Calu3 (cell line): Measurements from ENCODE around the gene AK9. TPM values are rescaled to one million over a fixed set of nuclear protein-coding genes. Genes with fewer than 3 reads are reported as not detected.
A peak's percentile ranks its signal among the peaks of the same experiment; 100 is the strongest.

Experiments
- BruUV-seq: library from RNA; stranded (reverse); fragments of 400-500 nt; replicated peaks from 2 replicates; lab custom pipeline; 2021; lab: Mats Ljungman, UMichigan
- CTCF ChIA-PET: fragments of 300-600 bp; sonication (Branson Sonifier 250); formaldehyde crosslinking; loops from one replicate; lab custom pipeline; 2022; ENCODE audit warnings: antibody characterized with exemption; lab: Charles Lee
- DNase-seq: peaks from one replicate; pipeline ENCODE4 v3.0.0; 2022
- H3K27ac Mint-ChIP-seq: one replicate; pipeline ENCODE4 v1.8.0; 2022; ENCODE audit warnings: mixed read lengths; ENCODE audit not compliant: unreplicated experiment
- H3K27me3 Mint-ChIP-seq: one replicate; pipeline ENCODE4 v1.8.0; 2022; ENCODE audit warnings: mixed read lengths; ENCODE audit not compliant: unreplicated experiment
- H3K36me3 Mint-ChIP-seq: one replicate; pipeline ENCODE4 v1.8.0; 2022; ENCODE audit warnings: mild to moderate bottlenecking, moderate library complexity, mixed read lengths; ENCODE audit not compliant: insufficient read depth, unreplicated experiment
- H3K4me1 Mint-ChIP-seq: one replicate; pipeline ENCODE4 v1.8.0; 2022; ENCODE audit warnings: mild to moderate bottlenecking, low read depth, mixed read lengths; ENCODE audit not compliant: unreplicated experiment
- H3K4me3 Mint-ChIP-seq: one replicate; pipeline ENCODE4 v1.8.0; 2022; ENCODE audit warnings: mild to moderate bottlenecking, low read depth, moderate library complexity, mixed read lengths; ENCODE audit not compliant: unreplicated experiment
- H3K9me3 Mint-ChIP-seq: one replicate; pipeline ENCODE4 v1.8.0; 2022; ENCODE audit warnings: low read depth, mixed read lengths; ENCODE audit not compliant: unreplicated experiment
- intact Hi-C: fragments of 100-400 bp; cut with micrococcal nuclease; formaldehyde crosslinking; loops from one replicate; pipeline ENCODE4 v1.10.0; 2022; ENCODE audit not compliant: unreplicated experiment
- total RNA-seq: library from RNA; stranded (reverse); gene quantifications from 2 replicates; pipeline ENCODE4 v1.2.3, GENCODE V29; 2022
- TF ChIP-seq, protein P1 (sequence below): fragments of 200-600 bp; IDR thresholded peaks from one replicate; pipeline ENCODE4 v1.8.0; 2022; ENCODE audit warnings: antibody characterized with exemption; ENCODE audit not compliant: unreplicated experiment

Gene AK9
- total RNA-seq, 1 experiment from 2014 or later, result 7.6 TPM

- Mint-ChIP-seq H3K27ac (no peak overlapping the region), H3K4me1 (no peaks in the 10 kb centered on the region), H3K27me3 (no peaks in the 10 kb centered on the region), H3K9me3 (no peaks in the 10 kb centered on the region), H3K36me3 (peaks cover 10% of the 10 kb centered on the region), H3K4me3 (no peak overlapping the region)
- no TSS peak for BruUV-seq
- CTCF ChIA-PET, result no interaction called here
- DNase-seq, result no peak
- intact Hi-C loops, result no loop called here
- TF ChIP-seq, protein P1, sequence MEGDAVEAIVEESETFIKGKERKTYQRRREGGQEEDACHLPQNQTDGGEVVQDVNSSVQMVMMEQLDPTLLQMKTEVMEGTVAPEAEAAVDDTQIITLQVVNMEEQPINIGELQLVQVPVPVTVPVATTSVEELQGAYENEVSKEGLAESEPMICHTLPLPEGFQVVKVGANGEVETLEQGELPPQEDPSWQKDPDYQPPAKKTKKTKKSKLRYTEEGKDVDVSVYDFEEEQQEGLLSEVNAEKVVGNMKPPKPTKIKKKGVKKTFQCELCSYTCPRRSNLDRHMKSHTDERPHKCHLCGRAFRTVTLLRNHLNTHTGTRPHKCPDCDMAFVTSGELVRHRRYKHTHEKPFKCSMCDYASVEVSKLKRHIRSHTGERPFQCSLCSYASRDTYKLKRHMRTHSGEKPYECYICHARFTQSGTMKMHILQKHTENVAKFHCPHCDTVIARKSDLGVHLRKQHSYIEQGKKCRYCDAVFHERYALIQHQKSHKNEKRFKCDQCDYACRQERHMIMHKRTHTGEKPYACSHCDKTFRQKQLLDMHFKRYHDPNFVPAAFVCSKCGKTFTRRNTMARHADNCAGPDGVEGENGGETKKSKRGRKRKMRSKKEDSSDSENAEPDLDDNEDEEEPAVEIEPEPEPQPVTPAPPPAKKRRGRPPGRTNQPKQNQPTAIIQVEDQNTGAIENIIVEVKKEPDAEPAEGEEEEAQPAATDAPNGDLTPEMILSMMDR, result no peak
Observed at GRCh38 chr6:109696355-109696754, 5.4 kb upstream of the AK9 start.

GRCh38 chr6:109695468-109695867 lies 4.5 kb upstream of the AK9 start:
- CTCF ChIA-PET, result no interaction called here
- H3K27me3 Mint-ChIP-seq, result no peaks in the 10 kb centered on the region
- H3K27ac Mint-ChIP-seq, result no peak overlapping the region
- TF ChIP-seq, protein P1, result no peak
- no peaks in the 10 kb centered on the region for H3K4me1 Mint-ChIP-seq
- H3K4me3 Mint-ChIP-seq, result no peak overlapping the region
- peaks cover 18% of the 10 kb centered on the region for H3K36me3 Mint-ChIP-seq
- intact Hi-C loops, result no loop called here
- BruUV-seq, result no TSS peak
- H3K9me3 Mint-ChIP-seq, result no peaks in the 10 kb centered on the region
- DNase-seq, result no peak

DNA sequence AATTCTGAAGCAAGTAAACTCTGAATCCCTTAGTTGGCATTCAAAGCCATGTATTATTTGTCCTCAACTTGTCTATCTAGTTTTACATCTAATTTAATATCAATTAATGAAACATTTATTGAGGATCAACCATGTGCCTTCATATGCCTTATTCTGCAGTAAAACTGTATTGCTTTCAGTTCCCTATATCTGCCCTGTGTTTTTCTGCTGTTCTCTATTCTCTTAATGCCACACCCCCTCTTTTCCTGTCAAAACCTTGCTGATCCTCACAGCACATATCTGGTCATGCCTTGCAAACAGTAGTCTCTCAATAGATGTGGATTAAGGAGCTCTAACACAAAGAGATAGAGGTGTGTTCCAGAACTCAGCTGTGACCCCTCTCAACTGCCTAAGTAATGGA lies 2.1 kb upstream of the AK9 start:
- Mint-ChIP-seq H3K4me3 (no peak overlapping the region), H3K36me3 (peaks cover 23% of the 10 kb centered on the region), H3K27ac (no peak overlapping the region), H3K4me1 (peaks cover 6% of the 10 kb centered on the region), H3K27me3 (no peaks in the 10 kb centered on the region), H3K9me3 (no peaks in the 10 kb centered on the region)
- BruUV-seq, result no TSS peak
- CTCF ChIA-PET, result no interaction called here
- TF ChIP-seq, protein P1, result no peak
- no peak for DNase-seq
- intact Hi-C loops, result loop anchor here (5.0 kb wide), 1 partner anchor 96 kb away; no protein-coding TSS in a partner anchor

- Mint-ChIP-seq H3K9me3 (no peaks in the 10 kb centered on the region), H3K27me3 (no peaks in the 10 kb centered on the region), H3K27ac (peak overlapping the region; percentile 73), H3K36me3 (peaks cover 18% of the 10 kb centered on the region), H3K4me1 (peaks cover 18% of the 10 kb centered on the region), H3K4me3 (peak overlapping the region; percentile 77)
- TF ChIP-seq, protein P1, result no peak
- intact Hi-C loops, result loop anchor here (2.0 to 5.0 kb wide), 2 partner anchors 93 to 164 kb away; no protein-coding TSS in a partner anchor
- DNase-seq, result peak; percentile 77
- CTCF ChIA-PET, result interaction anchor here (1.4 kb wide), 1 partner anchor 212 kb away, joined by 3 read pairs; no protein-coding TSS in a partner anchor
- no TSS peak for BruUV-seq
Observed at GRCh38 chr6:109690373-109690736, 647 bp downstream of the AK9 start.
